ENCODE measurements around the gene C20orf202.

The C20orf202 gene

GRCh38 chr20:1206366-1207148 is 3.3 kb downstream of the C20orf202 start:
- Histone ChIP-seq H3K36me3 (no peaks in the 10 kb centered on the region), H3K4me3 (ENCODE audit: low read depth in 1 of 2, low read length in 1 of 2) (no peak overlapping the region), H3K9me3 (no peaks in the 10 kb centered on the region), H3K4me1 (ENCODE audit: control insufficient read depth in 1 of 2, insufficient read depth in 1 of 2, low read depth in 1 of 2, low read length in 1 of 2) (no peaks in the 10 kb centered on the region), H3K27ac (no peak overlapping the region), H3K27me3 (peaks cover 35% of the 10 kb centered on the region)
- no peak for TF ChIP-seq CTCF (IDR thresholded peaks at IDR 0.05)

- Histone ChIP-seq H3K36me3 (no peaks in the 10 kb centered on the region), H3K27ac (no peak overlapping the region)
These were observed 4.1 kb downstream of the C20orf202 start for GRCh38 chr20:1207293-1207878.

GRCh38 chr20:1209447-1210387 is 6.5 kb downstream of the C20orf202 start:
- H3K9me3 ChIP-seq: no peaks in the 10 kb centered on the region
- H3K4me1 ChIP-seq (ENCODE audit: control insufficient read depth in 1 of 2, insufficient read depth in 1 of 2, low read depth in 1 of 2, low read length in 1 of 2): no peaks in the 10 kb centered on the region
- H3K27ac ChIP-seq: no peak overlapping the region
- H3K4me3 ChIP-seq (ENCODE audit: low read depth in 1 of 2, low read length in 1 of 2): no peak overlapping the region
- H3K27me3 ChIP-seq: peaks cover 61% of the 10 kb centered on the region
- no peak for TF ChIP-seq CTCF (IDR thresholded peaks at IDR 0.05)
- no peaks in the 10 kb centered on the region for H3K36me3 ChIP-seq

More at GRCh38 chr20:1207293-1207878, 4.1 kb downstream of the C20orf202 start:
- Histone ChIP-seq H3K4me1 (ENCODE audit: control insufficient read depth in 1 of 2, insufficient read depth in 1 of 2, low read depth in 1 of 2, low read length in 1 of 2) (no peaks in the 10 kb centered on the region), H3K9me3 (no peaks in the 10 kb centered on the region), H3K4me3 (ENCODE audit: low read depth in 1 of 2, low read length in 1 of 2) (no peak overlapping the region), H3K27me3 (peaks cover 43% of the 10 kb centered on the region)
- TF ChIP-seq CTCF (IDR thresholded peaks at IDR 0.05): no peak

- no peak for TF ChIP-seq CTCF (IDR thresholded peaks at IDR 0.05)
- no peak overlapping the region for H3K4me3 ChIP-seq (ENCODE audit: low read depth in 1 of 2, low read length in 1 of 2)
- no peaks in the 10 kb centered on the region for H3K36me3 ChIP-seq
- H3K27ac ChIP-seq: no peak overlapping the region
- no peaks in the 10 kb centered on the region for H3K9me3 ChIP-seq
- no peaks in the 10 kb centered on the region for H3K4me1 ChIP-seq (ENCODE audit: control insufficient read depth in 1 of 2, insufficient read depth in 1 of 2, low read depth in 1 of 2, low read length in 1 of 2)
- peaks cover 69% of the 10 kb centered on the region for H3K27me3 ChIP-seq
These were observed 7.2 kb downstream of the C20orf202 start for GRCh38 chr20:1210501-1210900.

- H3K4me3 ChIP-seq (ENCODE audit: low read depth in 1 of 2, low read length in 1 of 2): no peak overlapping the region
- TF ChIP-seq CTCF (IDR thresholded peaks at IDR 0.05): no peak
- H3K27me3 ChIP-seq: peaks cover 78% of the 10 kb centered on the region
- H3K9me3 ChIP-seq: no peaks in the 10 kb centered on the region
- H3K36me3 ChIP-seq: no peaks in the 10 kb centered on the region
- H3K27ac ChIP-seq: no peak overlapping the region
- no peaks in the 10 kb centered on the region for H3K4me1 ChIP-seq (ENCODE audit: control insufficient read depth in 1 of 2, insufficient read depth in 1 of 2, low read depth in 1 of 2, low read length in 1 of 2)
These were observed 8.8 kb downstream of the C20orf202 start for GRCh38 chr20:1212023-1212422.
